HG02970 (cell line): ENCODE results near the gene NUDT3.
"Not testable (repeated sequence)": the region's sequence is repeated elsewhere in the genome, so short reads cannot be mapped to it uniquely, and the experiment has no call there.

Experiments
- ATAC-seq: cut with Tn5 transposase; IDR thresholded peaks from one replicate; pipeline ENCODE4 v1.9.1; 2021; ENCODE audit warnings: mild to moderate bottlenecking, moderate library complexity, moderate number of reproducible peaks; ENCODE audit not compliant: unreplicated experiment, low FRiP score

NUDT3 gene

GRCh38 chr6:34392497-34393190 is at the start of gene NUDT3:
Gene NUDT3, minus strand, starts transcription at chr6:34392669. Its CDS starts 307 bp downstream, at chr6:34392362.
- ATAC-seq = peak; percentile 86

- no peak for ATAC-seq
Observed at GRCh38 chr6:34441526-34441925, 49.1 kb upstream of the NUDT3 start.

GRCh38 chr6:34439442-34439841 is 47.0 kb upstream of the NUDT3 start:
- no peak for ATAC-seq

GRCh38 chr6:34438705-34439104 is 46.2 kb upstream of the NUDT3 start:
- ATAC-seq = no peak

GRCh38 chr6:34437644-34437970 is 45.1 kb upstream of the NUDT3 start:
- no peak for ATAC-seq

GRCh38 chr6:34436803-34437643 is 44.6 kb upstream of the NUDT3 start:
- no peak for ATAC-seq

- no peak for ATAC-seq
Observed at GRCh38 chr6:34435916-34436315, 43.4 kb upstream of the NUDT3 start.

GRCh38 chr6:34425498-34426410 is 33.3 kb upstream of the NUDT3 start, which contains the start of gene RPS10:
Gene RPS10, minus strand, starts transcription at chr6:34426069. Its CDS starts 848 bp downstream, at chr6:34425221.
- ATAC-seq = peak; percentile 92

GRCh38 chr6:34425132-34425497 is 32.6 kb upstream of the NUDT3 start:
- no peak for ATAC-seq

GRCh38 chr6:34424200-34425131 is 32.0 kb upstream of the NUDT3 start:
- ATAC-seq = no peak

- ATAC-seq = no peak
Observed at GRCh38 chr6:34423254-34423653, 30.8 kb upstream of the NUDT3 start.

GRCh38 chr6:34418367-34418766 is 25.9 kb upstream of the NUDT3 start:
- no peak for ATAC-seq

- ATAC-seq = no peak
Observed at GRCh38 chr6:34416877-34417371, 24.5 kb upstream of the NUDT3 start.

- ATAC-seq = no peak
Observed at GRCh38 chr6:34414999-34415858, 22.8 kb upstream of the NUDT3 start.

- no peak for ATAC-seq
Observed at GRCh38 chr6:34412643-34413214, 20.3 kb upstream of the NUDT3 start.

- ATAC-seq = no peak
Observed at GRCh38 chr6:34412016-34412415, 19.5 kb upstream of the NUDT3 start.

GRCh38 chr6:34407915-34408314 is 15.4 kb upstream of the NUDT3 start:
- ATAC-seq = not testable (repeated sequence)

GRCh38 chr6:34396518-34396917 is 4.0 kb upstream of the NUDT3 start:
- no peak for ATAC-seq
